AG20443 (cell line): ENCODE measurements around the gene MUC4.
"Not testable (repeated sequence)": the region's sequence is repeated elsewhere in the genome, so short reads cannot be mapped to it uniquely, and the experiment has no call there.

Source experiments
- DNase-seq: peaks from one replicate; pipeline ENCODE4 v3.0.0; 2012; ENCODE audit warnings: low spot score, mixed read lengths

Gene MUC4

GRCh38 chr3:195838714-195839113 is 27.0 kb upstream of the MUC4 start:
- DNase-seq = no peak

- no peak for DNase-seq
Observed at GRCh38 chr3:195836476-195837135, 24.9 kb upstream of the MUC4 start.

- no peak for DNase-seq
Observed at GRCh38 chr3:195835791-195836190, 24.1 kb upstream of the MUC4 start.

- DNase-seq = no peak
Observed at GRCh38 chr3:195834675-195835583, 23.2 kb upstream of the MUC4 start.

- DNase-seq = no peak
Observed at GRCh38 chr3:195829897-195830254, 18.1 kb upstream of the MUC4 start.

GRCh38 chr3:195828762-195829161 is 17.0 kb upstream of the MUC4 start:
- no peak for DNase-seq

GRCh38 chr3:195825857-195826804 is 14.4 kb upstream of the MUC4 start:
- no peak for DNase-seq

- DNase-seq = no peak
Observed at GRCh38 chr3:195825191-195825588, 13.5 kb upstream of the MUC4 start.

GRCh38 chr3:195824425-195825190 is 12.9 kb upstream of the MUC4 start:
- DNase-seq = not testable (repeated sequence)

- DNase-seq = no peak
Observed at GRCh38 chr3:195823999-195824398, 12.3 kb upstream of the MUC4 start.

- DNase-seq = no peak
Observed at GRCh38 chr3:195823280-195823679, 11.6 kb upstream of the MUC4 start.

GRCh38 chr3:195822131-195822696 is 10.5 kb upstream of the MUC4 start:
- no peak for DNase-seq

- no peak for DNase-seq
Observed at GRCh38 chr3:195821403-195822130, 9.8 kb upstream of the MUC4 start.

- DNase-seq = no peak
Observed at GRCh38 chr3:195820901-195821300, 9.2 kb upstream of the MUC4 start.

GRCh38 chr3:195820186-195820585 is 8.5 kb upstream of the MUC4 start:
- DNase-seq = no peak

GRCh38 chr3:195818301-195818700 is 6.6 kb upstream of the MUC4 start:
- no peak for DNase-seq

GRCh38 chr3:195817578-195818135 is 5.9 kb upstream of the MUC4 start:
- no peak for DNase-seq

- DNase-seq = not testable (repeated sequence)
Observed at GRCh38 chr3:195816276-195816913, 4.7 kb upstream of the MUC4 start.

- DNase-seq = no peak
Observed at GRCh38 chr3:195815169-195815771, 3.5 kb upstream of the MUC4 start.
